Heart right ventricle (tissue), 16 donors: Measurements from ENCODE around the gene SAMD11. TPM values are rescaled to one million over a fixed set of nuclear protein-coding genes. Genes with fewer than 3 reads are reported as not detected.

Experiments used
- ATAC-seq, 8 donors: fragments of 200-7000 bp; cut with Tn5 transposase; one replicate each; pipeline ENCODE4 v1.9.1; 2020; ENCODE audit warnings: mild to moderate bottlenecking in 8 of 8, moderate library complexity in 8 of 8, moderate number of reproducible peaks in 1 of 8
- DNase-seq, 2 donors: peaks; one replicate each; pipeline ENCODE4 v3.0.0-alpha.2; 2020
- H3K27ac ChIP-seq, 10 donors: fragments of 200-600 bp; sonication (generic) in 2 of 10; one replicate each; pipeline versions ENCODE4 v1.5.0 to v1.8.0; 2020 to 2022; ENCODE audit warnings: mild to moderate bottlenecking in 3 of 10
- H3K27me3 ChIP-seq, 7 donors: fragments of 200-600 bp; one replicate each; pipeline ENCODE4 v1.8.0; 2021 to 2022; ENCODE audit warnings: mild to moderate bottlenecking in 2 of 7
- H3K36me3 ChIP-seq, 9 donors: fragments of 200-600 bp; sonication (generic) in 1 of 9; one replicate each; pipeline versions ENCODE4 v1.5.0 to v1.8.0; 2020 to 2022; ENCODE audit warnings: mild to moderate bottlenecking in 2 of 9
- H3K4me1 ChIP-seq, 9 donors: fragments of 200-600 bp; sonication (generic) in 1 of 9; one replicate each; pipeline versions ENCODE4 v1.5.0 to v1.8.0; 2020 to 2022; ENCODE audit warnings: mild to moderate bottlenecking in 4 of 9
- H3K4me3 ChIP-seq, 10 donors: fragments of 200-600 bp; sonication (generic) in 2 of 10; one replicate each; pipeline versions ENCODE4 v1.5.0 to v1.8.0; 2020 to 2022; ENCODE audit warnings: mild to moderate bottlenecking in 7 of 10, moderate library complexity in 2 of 10
- H3K9me3 ChIP-seq, 11 donors: fragments of 200-600 bp in 10 of 11; sonication (generic) in 2 of 11; one replicate each; pipeline versions ENCODE4 v1.5.0 to v1.8.0; 2013 to 2022; ENCODE audit warnings: mild to moderate bottlenecking in 2 of 11, control low read depth in 1 of 11, moderate library complexity in 1 of 11
- CTCF ChIP-seq, 9 donors: fragments of 200-600 bp; sonication (generic) in 2 of 9; IDR thresholded peaks; one replicate each; pipeline versions ENCODE4 v1.5.0 to v1.8.0; 2021 to 2022; ENCODE audit warnings: antibody characterized with exemption in 9 of 9, mild to moderate bottlenecking in 5 of 9, moderate library complexity in 1 of 9
- WGBS, 2 donors: extraction: QIAGEN DNeasy Blood & Tissue Kit; methylation state at CpG; one replicate each; pipeline ENCODE4 v1.1.7; 2013; ENCODE audit warnings: inconsistent platforms in 1 of 2; 5-methylcytosine and 5-hydroxymethylcytosine counted together
- intact Hi-C, 10 donors: fragments of 100-400 bp; cut with DNase I; formaldehyde crosslinking; loops; one replicate each; pipeline versions ENCODE4 v1.11.1 to v1.14.2; 2022
- polyA plus RNA-seq, 2 donors: library from polyadenylated mRNA; stranded (reverse); fragments of 200-250 nt; gene quantifications; one replicate each; pipeline ENCODE4 v1.2.3, GENCODE V29; 2013
- total RNA-seq, 10 donors: library from RNA; stranded (reverse); fragmentation: NEBNext Ultra II Directional in 3 of 10; extraction: Animal tissue kit (Norgen Biotek cat#: 25700) in 3 of 10; gene quantifications; one replicate each; pipeline versions ENCODE4 v1.2.1 to v1.2.4, GENCODE V29; 2021 to 2023
- donor health status: Arrhythmogenic right ventricular cardiomyopathy.
- donor health status: ischemic (EF 13 %, LVEDD 7.1; RV severe dilation, severe dysfunction).
- donor health status: healthy with polysubstance abuse.
- donor health status: DM: no; HTN: yes; CAD: no.
- donor health status: DM: no; HTN: no; CAD: no.
- donor health status: ischemic (EF 25% LVEDD 6.9; RV normal size, moderate dysfunction).
- donor health status: ischemic (EF 25% LVEDD 5.7; RV mildly dilated, moderate dysfunction).
- donor health status: healthy.
- donor health status: DM: yes; HTN: yes; CAD: no.
- donor health status: Ischemic cardiomyopathy.
- donor health status: ischemic (EF 35%, LVEDD 5.7; RV mildly dilated, moderate dysfunction).
- donor health status: nonischemic (EF 11% LVEDD 7.7; RV severe dilation, severe dysfunction).
- donor health status: DM: yes; HTN: yes; CAD: no.
- donor health status: PGD.
- donor health status: ischemic (EF 29% LVEDD 5.4; RV normal size, mild dysfunction).
- donor health status: nonischemic (EF 23%, LVEDD 6.1; RV moderate dilation, normal function).

SAMD11 gene
- total and polyA plus RNA-seq, 12 donors, result 0.87 to 2.4 (median 1.3) TPM

GRCh38 chr1:938711-939489 lies 15.2 kb downstream of the SAMD11 start:
- intact Hi-C loops, result loop anchor here in 2 of 10 donors (2.0 to 5.0 kb wide), 2 partner anchors 34 to 37 kb away; no protein-coding TSS in a partner anchor
- peaks cover 27 to 90% (median 78%) of the 10 kb centered on the region in 7 donors for H3K27me3 ChIP-seq

GRCh38 chr1:939511-940106 lies 15.9 kb downstream of the SAMD11 start:
- intact Hi-C loops, result loop anchor here in 3 of 10 donors (2.0 to 5.0 kb wide), 3 partner anchors 19 to 37 kb away; no protein-coding TSS in a partner anchor
- peak overlapping the region in 3 of 10 donors; percentile 9 to 51 (median 16) for H3K27ac ChIP-seq
- H3K36me3 ChIP-seq, result peaks cover 0 to 4% (median 0%) of the 10 kb centered on the region in 9 donors
- no peak for TF ChIP-seq CTCF (IDR thresholded peaks at IDR 0.05)
- DNase-seq, result no peak
- no peaks in the 10 kb centered on the region for H3K9me3 ChIP-seq
- H3K27me3 ChIP-seq, result peaks cover 27 to 90% (median 78%) of the 10 kb centered on the region in 7 donors
- no peak for ATAC-seq
- peaks cover 6 to 65% (median 43%) of the 10 kb centered on the region in 9 donors for H3K4me1 ChIP-seq
- WGBS, 2 donors, result 14 to 17% methylated on average over 21 of the region's 21 CpGs
- peak overlapping the region in 8 of 10 donors; percentile 21 to 51 (median 48) for H3K4me3 ChIP-seq

More at GRCh38 chr1:938711-939489, 15.2 kb downstream of the SAMD11 start:
- no peak overlapping the region for H3K4me3 ChIP-seq
- WGBS, 2 donors, result 68% methylated on average over 30 of the region's 30 CpGs
- no peak for TF ChIP-seq CTCF (IDR thresholded peaks at IDR 0.05)
- H3K4me1 ChIP-seq, result peaks cover 6 to 58% (median 43%) of the 10 kb centered on the region in 9 donors
- peak overlapping the region in 1 of 10 donors; percentile 51 for H3K27ac ChIP-seq
- DNase-seq (no peak), ATAC-seq (no peak)
- no peaks in the 10 kb centered on the region for H3K9me3 ChIP-seq
- H3K36me3 ChIP-seq, result no peaks in the 10 kb centered on the region

GRCh38 chr1:940107-941014 lies 16.6 kb downstream of the SAMD11 start:
- H3K4me3 ChIP-seq, result peak overlapping the region in 9 of 10 donors; percentile 25 to 51 (median 48)
- H3K4me1 ChIP-seq, result peaks cover 6 to 64% (median 43%) of the 10 kb centered on the region in 9 donors
- H3K36me3 ChIP-seq, result peaks cover 0 to 11% (median 5%) of the 10 kb centered on the region in 9 donors
- H3K27ac ChIP-seq, result peak overlapping the region in 8 of 10 donors; percentile 36 to 82 (median 64)
- TF ChIP-seq CTCF (IDR thresholded peaks at IDR 0.05), result peak in 4 of 9 donors; percentile 7 to 44 (median 32)
- DNase-seq (peak; percentile 63 to 67), ATAC-seq (peak in 7 of 8 donors; percentile 15 to 46 (median 23))
- peaks cover 22 to 83% (median 72%) of the 10 kb centered on the region in 7 donors for H3K27me3 ChIP-seq
- intact Hi-C loops, result loop anchor here in 1 of 10 donors (2.0 kb wide), 1 partner anchor 20 kb away; no protein-coding TSS in a partner anchor
- H3K9me3 ChIP-seq, result no peaks in the 10 kb centered on the region
- WGBS, 2 donors, result 0 to 1% methylated on average over 79 to 85 of the region's 86 CpGs
